Eye (tissue), 1 donor: ENCODE measurements around the gene AGAP4.
"Not testable (repeated sequence)": the region's sequence is repeated elsewhere in the genome, so short reads cannot be mapped to it uniquely, and the experiment has no call there.

Experiments used
- DNase-seq: peaks from one replicate; pipeline ENCODE4 v3.0.0-alpha.2; 2015

Gene AGAP4

GRCh38 chr10:45789991-45790390, 57.3 kb downstream of the AGAP4 start:
- not testable (repeated sequence) for DNase-seq

- DNase-seq: not testable (repeated sequence)
Measured at GRCh38 chr10:45787212-45787741, 60.0 kb downstream of the AGAP4 start.

- DNase-seq: not testable (repeated sequence)
Measured at GRCh38 chr10:45786217-45786616, 61.1 kb downstream of the AGAP4 start.
